HepG2 (cell line): ENCODE results near the gene CC2D1A.

ENCODE experiments used
- ATF1 ChIP-seq: IDR thresholded peaks from 2 replicates; pipeline ENCODE4 v1.6.1; 2016; ENCODE audit warnings: mild to moderate bottlenecking, control low read depth
- ATF3 ChIP-seq: sonication (generic); formaldehyde crosslinking; IDR thresholded peaks from 2 replicates; pipeline ENCODE4 v1.4.0; 2020; ENCODE audit warnings: missing genetic modification reagents
- CSRNP2 ChIP-seq: sonication (generic); formaldehyde crosslinking; conservative IDR thresholded peaks from 2 replicates; pipeline ENCODE4 v1.8.0; 2022; ENCODE audit warnings: low read depth, missing genetic modification reagents
- CTCF ChIP-seq: sonication (generic); formaldehyde crosslinking; IDR thresholded peaks from 2 replicates; pipeline ENCODE4 v1.5.0; 2020; ENCODE audit warnings: mild to moderate bottlenecking, missing genetic modification reagents, moderate library complexity
- JUNB ChIP-seq: sonication (generic); formaldehyde crosslinking; IDR thresholded peaks from 2 replicates; pipeline ENCODE4 v1.8.0; 2022; ENCODE audit warnings: missing genetic modification reagents, mild to moderate bottlenecking, borderline replicate concordance
- NCOA2 ChIP-seq: sonication (generic); formaldehyde crosslinking; IDR thresholded peaks from 2 replicates; pipeline ENCODE4 v1.8.0; 2022; ENCODE audit warnings: inconsistent platforms
- SKIL ChIP-seq: sonication (generic); formaldehyde crosslinking; IDR thresholded peaks from 2 replicates; pipeline ENCODE4 v1.8.0; 2022; ENCODE audit warnings: missing genetic modification reagents, mild to moderate bottlenecking, moderate library complexity, borderline replicate concordance
- SOX5 ChIP-seq: IDR thresholded peaks from 2 replicates; pipeline ENCODE4 v1.6.1; 2016; ENCODE audit warnings: borderline replicate concordance
- SRF ChIP-seq: IDR thresholded peaks from 2 replicates; pipeline ENCODE4 v1.6.1; 2011; ENCODE audit warnings: mild to moderate bottlenecking, low read depth, low read length, moderate library complexity
- YY1 ChIP-seq: IDR thresholded peaks from 2 replicates; pipeline ENCODE4 v1.6.1; 2011; ENCODE audit warnings: low read length, low read depth, moderate library complexity, mild to moderate bottlenecking; ENCODE audit not compliant: insufficient read depth, insufficient replicate concordance
- ZNF101 ChIP-seq: sonication (generic); formaldehyde crosslinking; IDR thresholded peaks from 2 replicates; pipeline ENCODE4 v1.4.0; 2020; ENCODE audit warnings: mild to moderate bottlenecking, low read depth, missing genetic modification reagents, borderline replicate concordance
- ZNF121 ChIP-seq: sonication (generic); formaldehyde crosslinking; IDR thresholded peaks from 2 replicates; pipeline ENCODE4 v1.5.0; 2020; ENCODE audit warnings: mild to moderate bottlenecking, missing genetic modification reagents
- ZNF333 ChIP-seq: sonication (generic); formaldehyde crosslinking; IDR thresholded peaks from 2 replicates; pipeline ENCODE4 v1.4.0; 2020; ENCODE audit warnings: mild to moderate bottlenecking, missing genetic modification reagents, borderline replicate concordance

- no peak for TF ChIP-seq SKIL (CRISPR knock-in tag)
- TF ChIP-seq CTCF = no peak
- no peak for TF ChIP-seq ATF1 (CRISPR knock-in tag)
- no peak for TF ChIP-seq JUNB (CRISPR knock-in tag)
- no peak for TF ChIP-seq ZNF101 (CRISPR knock-in tag)
- no peak for TF ChIP-seq ZNF121 (CRISPR knock-in tag)
- no peak for TF ChIP-seq NCOA2 (CRISPR knock-in tag)
- no peak for TF ChIP-seq CSRNP2 (CRISPR knock-in tag)
- TF ChIP-seq SRF = no peak
- TF ChIP-seq ATF3 = no peak
- TF ChIP-seq YY1 = no peak
- no peak for TF ChIP-seq ZNF333 (CRISPR knock-in tag)
- no peak for TF ChIP-seq SOX5 (CRISPR knock-in tag)
These were observed 66.6 kb downstream of the CC2D1A start for GRCh38 chr19:13972368-13973155.
